GM19455 (cell line): ENCODE measurements around the gene GLS2.
"Not testable (repeated sequence)": the region's sequence is repeated elsewhere in the genome, so short reads cannot be mapped to it uniquely, and the experiment has no call there.

ENCODE experiments used
- ATAC-seq: cut with Tn5 transposase; IDR thresholded peaks from one replicate; pipeline ENCODE4 v1.9.1; 2021; ENCODE audit not compliant: unreplicated experiment

Gene GLS2

DNA sequence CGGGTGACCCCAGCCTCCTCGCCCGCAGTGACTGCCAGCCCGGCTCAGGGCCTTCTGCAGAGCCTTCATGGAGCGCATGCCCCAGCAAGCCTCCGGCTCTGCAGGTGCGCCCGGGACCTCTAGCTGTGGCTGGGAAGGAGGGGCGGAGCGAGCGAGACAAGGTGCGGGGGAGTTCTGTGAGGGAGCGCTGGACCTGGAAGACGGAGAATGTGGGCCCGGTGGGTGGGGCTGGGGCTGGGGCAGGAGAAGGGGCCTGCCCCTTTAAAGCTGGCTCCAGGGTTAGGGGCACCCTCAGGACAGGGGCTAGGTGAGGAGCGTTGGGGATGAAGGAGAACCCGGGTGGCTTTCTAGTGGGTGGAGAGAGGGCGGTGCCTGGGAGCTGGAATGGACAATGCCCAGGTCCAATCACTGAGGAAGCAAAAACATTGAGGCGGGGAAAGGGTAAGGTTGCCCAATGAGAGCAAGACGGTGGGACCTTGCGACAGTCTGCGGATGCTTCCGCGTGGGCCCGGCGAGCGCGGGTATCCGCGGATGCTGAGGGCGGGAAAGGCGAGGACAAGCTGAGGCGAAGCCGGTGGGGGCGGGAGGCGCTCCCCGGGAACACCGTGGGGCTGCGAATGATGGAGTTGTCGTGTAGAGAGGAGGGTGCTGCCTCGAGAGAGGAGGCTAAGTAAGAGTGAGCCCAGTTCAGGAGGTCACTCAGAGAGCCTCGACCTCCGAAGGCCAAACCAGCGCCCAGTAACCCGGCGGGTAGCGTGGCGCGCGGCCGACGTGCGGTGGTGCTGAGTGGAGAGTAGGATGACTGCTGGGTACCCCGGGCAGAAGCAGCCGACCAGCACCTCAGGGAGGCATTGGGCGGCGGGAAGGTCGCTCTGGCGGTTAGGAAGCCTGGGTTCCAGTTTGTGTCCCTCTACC lies at the start of gene GLS2:
GLS2 (minus strand) TSS at position 121 of the 915 bp plus-strand sequence; CDS start at position 78, 43 bp downstream.
- ATAC-seq = peak; percentile 75

DNA sequence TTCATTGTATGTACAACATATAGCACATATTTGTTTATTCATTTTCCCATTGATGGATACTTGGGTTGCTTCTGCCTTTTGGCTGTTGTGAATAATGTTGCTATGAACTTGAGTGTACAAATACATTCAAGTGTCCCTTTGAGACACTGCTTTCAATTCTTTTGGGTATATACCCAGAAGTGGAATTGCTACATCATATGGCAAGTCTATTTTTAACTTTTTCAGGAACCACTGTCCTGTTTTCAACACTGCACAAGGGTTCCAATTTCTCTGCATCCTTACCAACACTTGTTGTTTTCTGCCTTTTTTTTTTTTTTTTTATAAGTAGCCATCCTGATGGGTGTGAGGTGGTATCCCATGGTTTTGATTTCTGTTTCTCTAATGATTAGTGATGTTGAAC lies 49.6 kb upstream of the GLS2 start:
- ATAC-seq = no peak

DNA sequence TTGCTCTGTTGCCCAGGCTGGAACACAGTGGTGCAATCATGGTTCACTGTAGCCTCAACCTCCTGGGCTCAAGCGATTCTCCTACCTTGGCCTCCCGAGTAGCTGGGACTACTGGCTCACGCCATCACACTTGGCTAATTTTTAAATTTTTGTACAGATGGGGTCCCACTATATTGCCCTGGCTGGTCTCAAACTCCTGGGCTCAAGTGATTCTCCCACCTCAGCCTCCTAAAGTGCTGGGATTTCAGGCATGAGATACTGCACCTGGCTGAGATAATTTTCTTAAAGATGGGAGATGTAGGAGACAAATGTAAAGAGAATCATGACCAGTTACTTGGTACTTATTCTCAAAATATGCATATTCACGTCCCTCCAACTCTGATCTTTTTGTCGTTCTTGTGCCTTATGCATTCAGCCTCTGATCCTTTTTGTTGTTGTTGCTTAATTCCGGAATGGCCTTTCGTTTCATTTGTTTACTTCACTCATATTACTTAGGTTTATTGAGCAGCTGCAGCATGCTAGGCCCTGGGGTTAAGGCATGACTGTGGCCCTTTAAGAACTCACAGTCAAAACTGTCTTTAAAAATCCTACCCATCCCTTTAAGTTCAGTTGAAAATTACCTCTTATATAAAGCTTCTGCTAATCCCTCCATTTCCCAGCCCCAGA lies 42.6 kb upstream of the GLS2 start:
- ATAC-seq = no peak

DNA sequence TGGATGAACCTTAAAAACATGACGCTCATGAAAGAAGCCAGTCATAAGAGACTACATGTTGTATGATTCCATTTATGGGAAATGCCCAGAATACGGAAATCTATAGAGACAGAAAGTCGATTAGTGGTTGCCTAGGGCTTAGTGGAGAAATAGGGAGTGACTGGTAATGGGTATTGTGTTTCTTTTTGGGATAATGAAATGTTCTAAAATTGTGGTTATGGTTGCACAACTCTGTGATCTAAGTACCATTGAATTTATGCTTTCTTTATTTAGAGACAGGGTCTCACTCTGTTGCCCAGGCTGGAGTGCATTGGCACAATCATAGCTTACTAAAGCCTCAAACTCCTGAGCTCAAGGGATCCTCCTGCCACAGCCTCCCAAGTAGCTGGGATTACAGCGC lies 41.7 kb upstream of the GLS2 start:
- no peak for ATAC-seq

DNA sequence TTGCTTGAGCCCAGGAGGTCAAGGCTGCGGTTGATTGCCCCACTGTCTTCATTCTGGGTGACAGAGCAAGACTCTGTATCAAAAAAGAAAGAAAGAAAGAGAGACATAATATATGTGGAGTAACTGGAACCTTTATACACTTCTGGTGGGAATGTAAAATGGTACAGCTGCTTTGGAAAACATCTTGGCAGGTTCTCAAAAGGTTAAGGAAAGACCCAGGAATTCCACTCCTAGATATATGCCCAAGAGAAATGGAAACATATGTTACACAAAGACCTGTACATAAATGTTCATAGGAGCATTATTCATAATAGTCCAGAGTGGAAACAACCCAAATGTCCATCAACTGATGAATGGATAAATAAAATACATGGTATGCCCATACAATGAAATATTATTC lies 40.9 kb upstream of the GLS2 start:
- no peak for ATAC-seq

- no peak for ATAC-seq
Observed at GRCh38 chr12:56522411-56523193, 34.6 kb upstream of the GLS2 start.

- ATAC-seq = no peak
Observed at GRCh38 chr12:56521590-56522371, 33.8 kb upstream of the GLS2 start, which contains the start of gene RBMS2. Gene RBMS2, plus strand, starts transcription at chr12:56521820. Its CDS starts 204 bp downstream, at chr12:56522024.

- ATAC-seq = no peak
Observed at GRCh38 chr12:56521209-56521589, 33.2 kb upstream of the GLS2 start.

GRCh38 chr12:56520506-56520905 lies 32.5 kb upstream of the GLS2 start:
- no peak for ATAC-seq

- ATAC-seq = no peak
Observed at GRCh38 chr12:56520048-56520447, 32.1 kb upstream of the GLS2 start.

DNA sequence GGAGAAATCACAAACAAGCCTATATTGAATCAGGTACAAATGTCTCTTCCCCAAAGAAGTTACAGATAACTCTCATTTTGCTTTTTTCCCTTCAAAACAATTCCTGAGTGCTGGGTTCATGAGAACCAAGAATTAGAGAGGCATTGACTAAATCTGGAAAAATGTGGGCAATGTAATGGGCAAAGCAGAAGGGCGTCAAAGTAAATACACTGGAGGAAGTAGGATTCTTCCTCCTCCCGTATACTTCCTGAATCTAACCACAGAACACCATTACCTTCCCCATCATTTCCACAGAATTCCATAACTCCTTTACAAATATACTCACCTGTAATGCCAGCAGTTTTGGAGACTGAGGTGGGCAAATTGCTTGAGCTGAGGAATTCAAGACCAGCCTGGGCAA lies 30.6 kb upstream of the GLS2 start:
- no peak for ATAC-seq

DNA sequence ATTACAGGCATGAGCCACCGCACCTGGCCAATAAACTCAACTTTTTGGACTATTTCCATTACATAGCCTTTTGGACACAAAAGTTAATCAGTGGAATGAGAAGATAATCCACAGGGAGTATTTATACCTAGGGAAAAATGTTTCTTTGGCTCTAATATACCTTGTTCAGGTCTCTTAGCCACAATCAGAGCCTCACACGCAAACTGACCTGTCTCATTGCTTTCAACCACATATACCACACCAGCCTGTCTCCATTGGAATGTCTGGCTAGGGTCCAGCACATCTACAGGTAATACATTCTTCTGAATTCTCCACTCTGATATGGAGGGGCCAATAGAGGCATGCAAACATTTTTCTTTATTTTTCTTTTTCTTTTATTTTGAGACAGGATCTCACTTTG lies 29.9 kb upstream of the GLS2 start:
- ATAC-seq = no peak

GRCh38 chr12:56514014-56514318 lies 26.0 kb upstream of the GLS2 start:
- ATAC-seq = not testable (repeated sequence)

DNA sequence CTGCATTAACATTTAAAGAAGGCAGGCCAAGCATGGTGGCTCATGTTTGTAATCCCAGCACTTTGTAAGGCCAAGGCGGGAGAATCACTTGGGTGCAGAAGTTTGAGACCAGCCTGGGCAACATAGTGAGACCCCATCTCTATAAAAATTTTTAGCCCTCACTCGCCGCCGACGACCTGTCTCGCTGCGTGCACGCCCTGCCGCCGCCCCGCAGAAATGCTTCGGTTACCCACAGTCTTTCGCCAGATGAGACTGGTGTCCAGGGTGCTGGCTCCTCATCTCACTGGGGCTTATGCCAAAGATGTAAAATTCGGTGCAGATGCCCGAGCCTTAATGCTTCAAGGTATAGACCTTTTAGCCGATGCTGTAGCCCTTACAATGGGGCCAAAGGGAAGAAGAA lies 22.8 kb upstream of the GLS2 start:
- ATAC-seq = no peak

DNA sequence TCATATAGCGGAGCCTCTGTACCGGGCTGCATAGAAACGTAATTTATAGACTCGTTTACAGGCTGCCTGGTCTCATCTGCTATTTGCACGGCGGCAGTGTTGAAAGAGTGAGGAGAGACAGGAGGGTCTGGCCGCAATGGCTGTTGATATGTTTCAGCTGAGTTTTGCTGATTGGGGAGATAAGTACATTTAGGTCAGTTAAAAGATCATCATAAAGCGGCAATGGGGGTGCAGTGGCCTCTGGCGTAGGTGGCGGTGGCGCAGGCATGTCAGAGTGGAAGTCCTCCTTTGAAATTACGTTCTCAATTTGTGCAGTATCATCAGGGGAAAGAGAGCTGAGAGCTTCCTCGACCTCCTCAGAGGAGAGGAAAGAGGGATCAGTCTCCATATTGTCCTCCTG lies 11.9 kb upstream of the GLS2 start:
- ATAC-seq = not testable (repeated sequence)

- ATAC-seq = not testable (repeated sequence)
Observed at GRCh38 chr12:56499452-56499851, 11.5 kb upstream of the GLS2 start.

DNA sequence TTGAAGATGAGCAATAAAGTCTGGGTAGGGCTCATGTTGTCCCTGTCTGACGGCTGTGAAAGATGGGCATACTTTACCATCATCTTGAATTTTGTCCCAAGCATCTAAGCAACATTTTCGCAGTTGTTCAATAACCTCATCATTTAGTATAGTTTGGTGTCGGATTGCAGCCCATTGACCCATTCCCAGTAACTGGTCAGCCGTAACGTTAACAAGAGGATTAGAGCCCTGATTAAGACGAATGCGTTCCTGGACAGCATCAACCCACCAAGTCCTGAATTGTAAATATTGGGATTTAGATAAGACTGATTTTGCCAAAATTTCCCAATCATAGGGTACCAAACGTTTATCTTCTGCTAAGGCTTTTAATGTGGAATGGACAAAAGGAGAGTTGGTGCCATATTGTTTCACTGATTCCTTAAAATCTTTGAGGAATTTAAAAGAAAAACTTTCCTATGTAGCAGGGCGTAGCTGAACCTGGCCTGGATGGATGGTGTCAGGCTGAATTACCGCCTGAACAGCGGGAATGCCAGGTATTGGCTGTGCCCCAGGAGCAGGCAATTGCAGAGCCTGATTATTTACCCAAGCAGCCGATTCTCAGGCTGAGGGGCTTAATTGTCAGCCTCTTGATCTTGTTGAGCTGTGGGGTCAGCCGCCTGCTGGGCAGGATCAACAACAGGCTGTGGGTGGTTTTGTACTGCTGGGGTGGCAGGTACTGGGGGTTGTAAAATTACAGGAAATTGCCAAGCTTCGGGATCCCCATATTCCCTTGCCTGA lies 10.4 kb upstream of the GLS2 start:
- ATAC-seq = not testable (repeated sequence)

DNA sequence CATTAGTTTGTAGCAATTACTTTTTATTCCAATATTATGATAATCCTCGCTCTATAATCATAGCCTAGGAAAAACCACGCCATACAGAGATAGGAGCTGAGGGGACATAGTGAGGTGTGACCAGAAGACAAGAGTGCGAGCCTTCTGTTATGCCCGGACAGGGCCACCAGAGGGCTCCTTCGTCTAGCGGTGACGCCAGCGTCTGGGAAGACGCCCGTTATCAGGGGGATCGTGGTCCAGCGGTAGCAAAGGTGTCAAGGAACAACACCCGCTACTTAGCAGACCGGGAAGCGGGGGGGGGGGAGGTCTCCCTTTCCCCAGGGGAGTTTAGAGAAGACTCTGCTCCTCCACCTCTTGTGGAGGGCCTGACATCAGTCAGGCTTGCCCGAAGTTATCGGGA lies 8.7 kb upstream of the GLS2 start:
- not testable (repeated sequence) for ATAC-seq

- ATAC-seq = not testable (repeated sequence)
Observed at GRCh38 chr12:56494481-56494880, 6.5 kb upstream of the GLS2 start.

GRCh38 chr12:56494106-56494415 lies 6.1 kb upstream of the GLS2 start:
- ATAC-seq = not testable (repeated sequence)
